Gastroesophageal sphincter (tissue), 3 donors: Measurements from ENCODE around the gene MGLL.

ENCODE experiments used
- POLR2A ChIP-seq, 2 donors: fragments of 450-650 bp; IDR thresholded peaks; one replicate each; pipeline ENCODE4 v1.6.1; 2017; ENCODE audit warnings: antibody characterized with exemption in 2 of 2, mild to moderate bottlenecking in 2 of 2, moderate library complexity in 1 of 2
- POLR2AphosphoS5 ChIP-seq: sonication (generic); formaldehyde crosslinking; IDR thresholded peaks from one replicate; pipeline ENCODE4 v1.6.1; 2017; ENCODE audit warnings: antibody characterized with exemption
- TF ChIP-seq, protein P1 (sequence below), 4 experiments: fragments of 200-600 bp in 2 of 4; fragments of 450-650 bp in 2 of 4; sonication (generic) in 1 of 4; IDR thresholded peaks; one replicate each; pipeline ENCODE4 v1.5.1; 2017 to 2019; ENCODE audit warnings: antibody characterized with exemption in 4 of 4, mild to moderate bottlenecking in 2 of 4, moderate library complexity in 2 of 4

DNA sequence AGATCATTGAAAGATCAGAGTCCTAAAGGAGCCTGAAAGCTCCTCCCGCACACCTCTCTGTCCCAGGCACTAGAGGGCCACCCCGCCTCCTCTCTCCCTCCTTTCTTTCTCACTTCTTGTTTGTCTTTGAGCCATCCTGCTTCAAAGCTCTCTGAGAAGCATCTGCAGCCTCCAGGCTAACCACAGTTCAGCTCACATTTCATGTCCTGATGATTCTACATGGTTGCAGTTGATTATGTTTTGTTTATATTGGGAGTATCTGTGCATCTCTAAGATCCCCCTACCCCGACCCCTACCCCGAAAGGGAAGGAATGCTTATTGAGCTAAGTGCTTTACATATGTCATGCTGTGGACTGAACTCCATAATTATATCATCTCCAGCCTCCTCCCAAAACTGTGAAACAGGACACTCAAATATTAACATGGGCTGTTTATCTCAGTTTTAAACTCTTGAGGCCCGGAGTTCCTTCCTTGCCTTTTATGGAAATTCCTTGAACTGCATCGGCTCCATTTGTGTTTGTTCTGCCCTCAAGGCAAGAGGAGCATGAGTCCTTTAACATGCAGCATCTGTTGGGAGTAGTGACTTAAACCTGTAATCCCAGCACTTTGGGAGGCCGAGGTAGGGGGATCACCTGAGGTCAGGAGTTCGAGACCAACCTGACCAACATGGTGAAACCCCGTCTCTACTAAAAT lies 30.9 kb downstream of the MGLL start:
- TF ChIP-seq POLR2AphosphoS5 (no peak), POLR2A (IDR thresholded peaks at IDR 0.05) (no peak)
- TF ChIP-seq, protein P1, sequence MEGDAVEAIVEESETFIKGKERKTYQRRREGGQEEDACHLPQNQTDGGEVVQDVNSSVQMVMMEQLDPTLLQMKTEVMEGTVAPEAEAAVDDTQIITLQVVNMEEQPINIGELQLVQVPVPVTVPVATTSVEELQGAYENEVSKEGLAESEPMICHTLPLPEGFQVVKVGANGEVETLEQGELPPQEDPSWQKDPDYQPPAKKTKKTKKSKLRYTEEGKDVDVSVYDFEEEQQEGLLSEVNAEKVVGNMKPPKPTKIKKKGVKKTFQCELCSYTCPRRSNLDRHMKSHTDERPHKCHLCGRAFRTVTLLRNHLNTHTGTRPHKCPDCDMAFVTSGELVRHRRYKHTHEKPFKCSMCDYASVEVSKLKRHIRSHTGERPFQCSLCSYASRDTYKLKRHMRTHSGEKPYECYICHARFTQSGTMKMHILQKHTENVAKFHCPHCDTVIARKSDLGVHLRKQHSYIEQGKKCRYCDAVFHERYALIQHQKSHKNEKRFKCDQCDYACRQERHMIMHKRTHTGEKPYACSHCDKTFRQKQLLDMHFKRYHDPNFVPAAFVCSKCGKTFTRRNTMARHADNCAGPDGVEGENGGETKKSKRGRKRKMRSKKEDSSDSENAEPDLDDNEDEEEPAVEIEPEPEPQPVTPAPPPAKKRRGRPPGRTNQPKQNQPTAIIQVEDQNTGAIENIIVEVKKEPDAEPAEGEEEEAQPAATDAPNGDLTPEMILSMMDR (IDR thresholded peaks at IDR 0.05), result peak in 3 of 4 experiments; percentile 26 to 45 (median 37)
